ENCODE results near the gene FOXF1.

FOXF1 gene

DNA sequence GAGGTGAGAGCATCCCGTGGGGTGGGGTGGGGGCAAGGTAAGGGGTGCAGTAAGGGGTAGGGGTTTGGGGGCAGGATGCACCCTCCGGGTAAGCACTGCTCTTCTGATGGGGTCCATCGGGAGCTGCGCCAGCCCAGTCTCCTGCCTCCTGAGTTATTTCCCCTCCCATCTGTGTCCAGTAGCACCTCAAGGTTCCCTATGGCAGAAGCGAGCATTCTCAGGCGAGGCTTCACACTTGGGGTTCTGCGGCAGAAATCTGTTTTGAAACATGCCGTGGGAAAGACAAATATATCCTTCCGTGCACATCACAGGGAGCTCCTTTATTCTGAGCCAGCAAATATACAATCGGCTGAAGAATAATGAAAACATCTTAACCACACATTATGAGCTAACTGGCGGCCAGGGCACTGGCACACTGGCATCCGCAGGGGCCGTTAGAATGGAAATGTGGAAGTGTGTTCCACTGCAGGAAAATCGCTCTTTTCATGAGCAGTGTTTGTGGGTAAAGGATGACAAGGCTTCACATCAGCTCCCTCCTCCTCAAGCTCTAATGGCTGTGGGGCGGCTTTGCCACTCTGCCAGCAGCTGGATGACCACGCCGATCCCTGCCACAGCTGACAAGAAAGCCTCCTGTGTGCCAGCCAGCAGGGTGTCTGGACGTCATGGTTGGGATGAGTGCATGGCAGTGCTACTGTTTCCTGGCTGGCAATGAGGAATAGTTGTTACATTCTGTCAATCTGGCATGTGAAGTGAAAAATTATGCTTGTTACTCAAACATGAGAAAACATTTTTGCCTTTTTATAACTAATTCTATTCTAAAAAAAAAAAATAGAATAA is 24.7 kb downstream of the FOXF1 start:
- Mint-ChIP-seq H3K4me3 (no peak overlapping the region), H3K27ac (no peak overlapping the region), H3K4me1 (peaks cover 4% of the 10 kb centered on the region), H3K36me3 (ENCODE audit: low read depth) (peaks cover 1% of the 10 kb centered on the region), H3K27me3 (ENCODE audit: low read depth, poor library complexity) (peaks cover 28% of the 10 kb centered on the region), H3K9me3 (no peaks in the 10 kb centered on the region)
- TF ChIP-seq, protein P1, sequence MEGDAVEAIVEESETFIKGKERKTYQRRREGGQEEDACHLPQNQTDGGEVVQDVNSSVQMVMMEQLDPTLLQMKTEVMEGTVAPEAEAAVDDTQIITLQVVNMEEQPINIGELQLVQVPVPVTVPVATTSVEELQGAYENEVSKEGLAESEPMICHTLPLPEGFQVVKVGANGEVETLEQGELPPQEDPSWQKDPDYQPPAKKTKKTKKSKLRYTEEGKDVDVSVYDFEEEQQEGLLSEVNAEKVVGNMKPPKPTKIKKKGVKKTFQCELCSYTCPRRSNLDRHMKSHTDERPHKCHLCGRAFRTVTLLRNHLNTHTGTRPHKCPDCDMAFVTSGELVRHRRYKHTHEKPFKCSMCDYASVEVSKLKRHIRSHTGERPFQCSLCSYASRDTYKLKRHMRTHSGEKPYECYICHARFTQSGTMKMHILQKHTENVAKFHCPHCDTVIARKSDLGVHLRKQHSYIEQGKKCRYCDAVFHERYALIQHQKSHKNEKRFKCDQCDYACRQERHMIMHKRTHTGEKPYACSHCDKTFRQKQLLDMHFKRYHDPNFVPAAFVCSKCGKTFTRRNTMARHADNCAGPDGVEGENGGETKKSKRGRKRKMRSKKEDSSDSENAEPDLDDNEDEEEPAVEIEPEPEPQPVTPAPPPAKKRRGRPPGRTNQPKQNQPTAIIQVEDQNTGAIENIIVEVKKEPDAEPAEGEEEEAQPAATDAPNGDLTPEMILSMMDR (IDR thresholded peaks at IDR 0.05) = no peak
- DNase-seq = no peak

- Mint-ChIP-seq H3K4me3 (no peak overlapping the region), H3K36me3 (ENCODE audit: low read depth) (no peaks in the 10 kb centered on the region), H3K27me3 (ENCODE audit: low read depth, poor library complexity) (peaks cover 28% of the 10 kb centered on the region), H3K9me3 (no peaks in the 10 kb centered on the region), H3K4me1 (no peaks in the 10 kb centered on the region), H3K27ac (no peak overlapping the region)
- no peak for DNase-seq
- TF ChIP-seq, protein P1 (IDR thresholded peaks at IDR 0.05) = no peak
Measured at GRCh38 chr16:86536621-86537020, 26.3 kb downstream of the FOXF1 start.

DNA sequence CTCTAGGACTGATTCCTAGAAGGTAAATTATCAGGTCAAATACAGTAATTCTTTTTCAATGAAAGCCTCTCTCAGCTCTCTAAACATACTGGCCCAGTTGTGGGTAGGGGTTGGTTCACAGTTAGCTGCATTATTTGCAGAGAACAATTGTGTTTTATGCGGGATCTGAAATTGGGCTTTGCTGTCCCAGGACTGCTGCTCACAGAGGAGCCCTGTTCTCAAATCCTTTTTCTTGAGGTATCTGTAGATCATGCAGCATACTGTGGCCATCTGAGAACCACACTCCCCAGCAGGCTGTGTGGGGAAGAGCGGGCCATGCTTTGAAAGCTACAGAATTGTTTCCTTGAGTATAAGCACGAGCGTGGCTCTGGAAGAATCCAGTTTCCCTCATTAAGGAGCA is 27.2 kb downstream of the FOXF1 start:
- Mint-ChIP-seq H3K9me3 (no peaks in the 10 kb centered on the region), H3K27ac (no peak overlapping the region), H3K4me3 (no peak overlapping the region), H3K4me1 (no peaks in the 10 kb centered on the region), H3K36me3 (ENCODE audit: low read depth) (no peaks in the 10 kb centered on the region), H3K27me3 (ENCODE audit: low read depth, poor library complexity) (peaks cover 28% of the 10 kb centered on the region)
- TF ChIP-seq, protein P1 (IDR thresholded peaks at IDR 0.05) = no peak
- no peak for DNase-seq

- TF ChIP-seq, protein P1 (IDR thresholded peaks at IDR 0.05) = no peak
- Mint-ChIP-seq H3K4me1 (peaks cover 7% of the 10 kb centered on the region), H3K27me3 (ENCODE audit: low read depth, poor library complexity) (peaks cover 28% of the 10 kb centered on the region), H3K9me3 (no peaks in the 10 kb centered on the region), H3K36me3 (ENCODE audit: low read depth) (no peaks in the 10 kb centered on the region), H3K27ac (no peak overlapping the region), H3K4me3 (no peak overlapping the region)
- no peak for DNase-seq
Measured at GRCh38 chr16:86538196-86538780, 28.0 kb downstream of the FOXF1 start.

- Mint-ChIP-seq H3K27me3 (ENCODE audit: low read depth, poor library complexity) (peaks cover 9% of the 10 kb centered on the region), H3K36me3 (ENCODE audit: low read depth) (peaks cover 12% of the 10 kb centered on the region), H3K4me1 (peaks cover 8% of the 10 kb centered on the region), H3K27ac (no peak overlapping the region), H3K4me3 (no peak overlapping the region), H3K9me3 (no peaks in the 10 kb centered on the region)
- TF ChIP-seq, protein P1 (IDR thresholded peaks at IDR 0.05) = no peak
- DNase-seq = no peak
Measured at GRCh38 chr16:86540894-86541293, 30.6 kb downstream of the FOXF1 start.
